Stimulated activated CD8-positive, alpha-beta memory T cell treated with anti-CD3 and anti-CD28 coated beads, Interleukin-15, amount 100 ng/mL, for 48 hours (primary cell): Measurements from ENCODE around the gene GDPD4.

Source experiments
- DNase-seq, 2 donors: peaks; one replicate each; pipeline ENCODE4 v3.0.0-alpha.2; 2020; ENCODE audit warnings: low read depth in 2 of 2

GDPD4 gene

GRCh38 chr11:77205467-77206263, 95.8 kb downstream of the GDPD4 start:
- no peak for DNase-seq

DNA sequence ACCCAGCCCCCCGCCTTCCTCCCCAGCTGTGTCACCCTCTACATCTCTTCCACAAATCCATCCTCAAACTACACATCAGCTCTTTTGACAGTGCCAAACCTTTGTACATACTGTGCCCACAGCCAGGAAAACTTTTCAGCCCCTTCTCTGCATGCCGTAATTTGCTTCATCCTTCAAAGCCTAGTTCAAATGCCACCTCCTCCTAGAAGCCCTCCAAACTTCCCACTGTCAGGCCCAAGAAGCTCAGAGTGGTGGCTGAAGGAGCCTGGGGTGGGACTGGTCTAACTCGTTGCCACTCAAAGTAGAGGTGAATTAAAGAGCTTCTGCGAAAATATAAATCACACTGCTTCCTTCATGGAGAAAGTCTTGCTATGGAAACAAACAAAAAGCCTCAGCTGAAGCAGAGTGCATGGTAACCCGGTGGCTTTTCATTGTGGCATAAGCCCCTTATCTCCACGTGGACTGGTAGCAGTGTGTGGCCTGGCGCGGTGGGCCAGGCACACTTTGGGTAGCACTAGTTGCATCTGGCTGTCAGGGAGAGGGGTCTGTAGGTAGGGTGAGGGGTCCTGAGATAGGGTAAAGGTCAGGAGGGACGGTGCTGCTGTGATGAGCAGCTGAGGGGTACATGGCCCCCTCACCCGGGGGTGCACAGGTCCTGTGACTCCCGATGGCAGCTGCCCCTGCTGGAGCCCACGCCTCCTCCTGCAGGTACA, 96.6 kb downstream of the GDPD4 start:
- no peak for DNase-seq

GRCh38 chr11:77203901-77204753, 97.4 kb downstream of the GDPD4 start:
- no peak for DNase-seq

- no peak for DNase-seq
Observed at GRCh38 chr11:77202941-77203900, 98.3 kb downstream of the GDPD4 start.

GRCh38 chr11:77201991-77202841, 99.3 kb downstream of the GDPD4 start:
- DNase-seq = no peak

- no peak for DNase-seq
Observed at GRCh38 chr11:77201370-77201769, 100.1 kb downstream of the GDPD4 start.

DNA sequence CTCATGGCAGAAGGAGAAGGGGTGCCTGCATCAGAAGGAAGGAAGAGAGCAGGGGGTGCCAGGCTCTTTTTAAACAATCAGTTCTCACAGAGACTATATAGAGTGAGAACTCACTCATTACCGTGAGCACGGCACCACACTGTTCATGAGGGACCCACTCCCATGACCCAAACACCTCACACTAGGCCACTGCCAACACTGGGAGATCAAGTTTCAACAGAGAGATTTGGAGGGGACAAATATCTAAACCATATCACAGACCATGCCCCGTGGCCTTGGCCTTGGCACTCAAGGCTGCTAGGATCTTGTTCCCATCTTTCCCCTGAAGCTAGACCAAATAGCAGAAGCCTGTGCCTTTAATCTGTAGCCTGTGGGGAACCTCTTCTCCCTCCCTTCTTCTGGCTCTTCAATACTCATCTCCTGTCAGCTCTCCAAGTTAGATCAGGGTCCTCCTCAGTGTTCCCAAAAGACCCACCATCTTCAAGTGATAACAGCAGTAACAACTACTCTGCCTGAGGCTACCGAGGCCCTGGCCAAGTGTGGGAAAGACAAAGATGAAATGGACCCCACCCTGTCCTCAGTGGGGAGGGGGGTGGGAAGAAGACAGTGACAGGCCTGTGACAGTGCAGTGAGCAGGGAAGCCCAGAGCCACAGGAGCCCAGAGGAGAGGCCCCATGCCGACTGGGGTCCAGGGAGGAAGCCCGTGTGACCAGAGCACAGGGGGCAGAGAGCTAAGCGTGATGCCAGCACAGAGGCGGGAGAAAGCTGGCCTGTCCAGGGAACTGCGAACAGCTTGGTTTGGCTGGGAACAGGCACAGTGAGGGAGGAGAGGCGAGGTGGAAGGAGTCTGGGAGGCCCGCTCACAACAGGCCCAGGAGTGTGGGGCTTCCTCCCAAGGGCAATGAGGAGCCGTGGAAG, 100.9 kb downstream of the GDPD4 start:
- no peak for DNase-seq

DNA sequence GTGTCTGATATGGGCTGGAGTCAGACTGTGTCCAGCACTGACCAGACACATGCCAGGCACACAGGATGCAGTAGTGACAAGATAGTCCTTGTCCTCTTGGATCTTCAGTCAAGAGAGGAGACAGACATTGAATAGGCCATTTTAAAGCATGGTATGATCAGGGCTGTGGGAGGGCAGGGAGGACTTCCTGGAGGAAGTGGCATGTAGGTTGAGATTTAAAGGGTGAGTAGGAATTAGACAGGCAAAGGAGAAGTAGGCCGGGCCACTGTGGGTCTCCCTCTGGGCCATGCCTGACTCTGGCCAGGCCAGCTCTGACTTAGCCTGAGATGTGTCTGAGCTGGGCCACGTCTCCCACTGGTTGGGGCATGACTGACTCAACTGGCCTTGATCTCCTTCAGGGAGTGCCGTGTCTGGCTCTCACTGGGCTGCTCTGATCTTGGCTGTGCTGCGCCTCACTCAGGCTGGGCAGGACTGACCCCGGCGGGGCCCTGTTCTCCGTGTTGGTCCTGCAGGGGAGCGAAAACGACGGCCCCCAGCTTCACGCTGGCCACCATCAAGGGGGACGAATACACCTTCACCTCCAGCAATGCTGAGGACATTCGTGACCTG, 102.2 kb downstream of the GDPD4 start:
- DNase-seq = no peak

- DNase-seq = peak in 1 of 2 donors; percentile 8
Observed at GRCh38 chr11:77198440-77198849, 103.0 kb downstream of the GDPD4 start.

DNA sequence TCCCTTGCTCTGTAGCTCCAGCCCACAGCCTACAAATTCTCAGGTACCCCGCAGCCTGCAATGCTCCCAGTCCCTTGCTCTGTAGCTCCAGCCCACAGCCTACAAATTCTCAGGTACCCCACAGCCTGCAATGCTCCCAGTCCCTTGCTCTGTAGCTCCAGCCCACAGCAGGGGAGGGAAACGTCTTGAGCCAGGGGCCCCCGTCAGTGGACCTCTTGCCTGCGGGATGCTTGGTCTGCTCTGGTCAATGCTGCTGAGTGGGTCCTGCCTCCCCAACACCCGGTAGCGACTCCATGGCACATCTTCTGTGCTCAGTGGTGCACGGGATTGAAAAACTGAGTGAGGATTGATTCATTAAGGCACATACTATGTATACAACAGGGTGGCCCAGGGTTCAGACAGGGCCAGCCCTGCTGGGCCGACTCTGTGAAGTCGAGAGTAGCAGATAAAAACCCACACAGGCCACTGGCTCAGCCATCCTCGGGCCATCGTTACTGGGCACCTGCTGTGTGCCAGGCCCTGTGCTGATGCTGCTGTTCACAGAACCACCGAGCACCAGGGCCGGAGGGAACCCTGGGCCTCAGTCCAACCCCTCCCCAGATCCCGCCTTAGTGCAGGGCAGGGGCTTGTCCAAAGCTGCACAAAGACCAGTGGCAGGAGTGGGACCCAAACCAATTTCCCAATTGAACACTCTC, 103.7 kb downstream of the GDPD4 start:
- DNase-seq = no peak

DNA sequence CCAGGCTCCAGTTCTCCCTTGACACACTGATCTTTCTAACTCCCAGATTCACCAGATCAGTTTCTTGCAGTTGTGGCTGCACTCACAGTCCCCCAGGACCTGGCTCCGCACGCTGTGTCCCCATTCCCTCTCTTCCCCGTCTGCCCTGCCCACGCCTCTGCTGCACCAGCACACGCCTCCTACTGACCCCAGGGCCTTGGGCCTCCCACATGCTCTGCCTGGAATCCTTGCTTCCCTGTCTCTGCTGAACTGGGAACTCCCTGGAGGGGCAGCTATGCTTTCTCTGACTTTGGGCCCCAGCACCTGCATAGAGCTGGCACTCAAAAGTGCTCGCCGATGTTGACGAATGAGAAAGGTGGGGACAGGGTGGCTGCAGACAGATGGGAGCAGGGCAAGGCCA, 104.5 kb downstream of the GDPD4 start:
- no peak for DNase-seq

GRCh38 chr11:77195071-77195755, 106.3 kb downstream of the GDPD4 start:
- DNase-seq = no peak

GRCh38 chr11:77193911-77194830, 107.3 kb downstream of the GDPD4 start:
- DNase-seq = no peak

GRCh38 chr11:77193167-77193566, 108.3 kb downstream of the GDPD4 start:
- DNase-seq = no peak

- DNase-seq = peak; percentile 51 to 63
Observed at GRCh38 chr11:77191823-77192495, 109.5 kb downstream of the GDPD4 start.

GRCh38 chr11:77191429-77191822, 110.1 kb downstream of the GDPD4 start:
- DNase-seq = no peak
